ENCODE data around the gene CILP. TPM values are rescaled to one million over a fixed set of nuclear protein-coding genes. Genes with fewer than 3 reads are reported as not detected.

The CILP gene
- total and polyA plus RNA-seq, 4 donors = 0.87 to 1.2 (median 0.91) TPM

GRCh38 chr15:65212097-65212496 lies 824 bp upstream of the CILP start:
- 80% methylated on average over 5 of the region's 5 CpGs for WGBS (ENCODE audit: insufficient coverage)
- Histone ChIP-seq H3K27ac (ENCODE audit: low read depth, low read length) (no peak overlapping the region), H3K9me3 (ENCODE audit: control insufficient read depth, insufficient read depth, low read length) (no peaks in the 10 kb centered on the region), H3K27me3 (ENCODE audit: control insufficient read depth, insufficient read depth, low read length) (no peaks in the 10 kb centered on the region), H3K4me1 (ENCODE audit: control insufficient read depth, insufficient read depth, low read length) (peaks cover 33% of the 10 kb centered on the region), H3K4me3 (ENCODE audit: low read depth, low read length) (no peak overlapping the region), H3K36me3 (ENCODE audit: control insufficient read depth, insufficient read depth, low read length) (no peaks in the 10 kb centered on the region)
- no peak for DNase-seq (ENCODE audit: low read depth in 4 of 6, low spot score in 6 of 6)

GRCh38 chr15:65211482-65211982 lies 259 bp upstream of the CILP start:
- H3K27me3 ChIP-seq (ENCODE audit: control insufficient read depth, insufficient read depth, low read length) = no peaks in the 10 kb centered on the region
- H3K9me3 ChIP-seq (ENCODE audit: control insufficient read depth, insufficient read depth, low read length) = no peaks in the 10 kb centered on the region
- H3K27ac ChIP-seq (ENCODE audit: low read depth, low read length) = no peak overlapping the region
- H3K4me1 ChIP-seq (ENCODE audit: control insufficient read depth, insufficient read depth, low read length) = peaks cover 36% of the 10 kb centered on the region
- 44% methylated on average over 5 of the region's 6 CpGs for WGBS (ENCODE audit: insufficient coverage)
- peak in 2 of 6 donors; percentile 62 to 70 for DNase-seq (ENCODE audit: low read depth in 4 of 6, low spot score in 6 of 6)
- H3K36me3 ChIP-seq (ENCODE audit: control insufficient read depth, insufficient read depth, low read length) = no peaks in the 10 kb centered on the region
- H3K4me3 ChIP-seq (ENCODE audit: low read depth, low read length) = no peak overlapping the region

GRCh38 chr15:65209701-65210643 lies 1.3 kb downstream of the CILP start:
- no peak overlapping the region for H3K4me3 ChIP-seq (ENCODE audit: low read depth, low read length)
- DNase-seq (ENCODE audit: low read depth in 4 of 6, low spot score in 6 of 6) = no peak
- H3K9me3 ChIP-seq (ENCODE audit: control insufficient read depth, insufficient read depth, low read length) = no peaks in the 10 kb centered on the region
- 82% methylated on average over 14 of the region's 17 CpGs for WGBS (ENCODE audit: insufficient coverage)
- H3K27me3 ChIP-seq (ENCODE audit: control insufficient read depth, insufficient read depth, low read length) = no peaks in the 10 kb centered on the region
- H3K4me1 ChIP-seq (ENCODE audit: control insufficient read depth, insufficient read depth, low read length) = peaks cover 36% of the 10 kb centered on the region
- no peaks in the 10 kb centered on the region for H3K36me3 ChIP-seq (ENCODE audit: control insufficient read depth, insufficient read depth, low read length)
- no peak overlapping the region for H3K27ac ChIP-seq (ENCODE audit: low read depth, low read length)

- Histone ChIP-seq H3K27me3 (ENCODE audit: control insufficient read depth, insufficient read depth, low read length) (no peaks in the 10 kb centered on the region), H3K36me3 (ENCODE audit: control insufficient read depth, insufficient read depth, low read length) (no peaks in the 10 kb centered on the region), H3K4me1 (ENCODE audit: control insufficient read depth, insufficient read depth, low read length) (peaks cover 36% of the 10 kb centered on the region), H3K27ac (ENCODE audit: low read depth, low read length) (no peak overlapping the region), H3K4me3 (ENCODE audit: low read depth, low read length) (no peak overlapping the region), H3K9me3 (ENCODE audit: control insufficient read depth, insufficient read depth, low read length) (no peaks in the 10 kb centered on the region)
- DNase-seq (ENCODE audit: low read depth in 4 of 6, low spot score in 6 of 6) = peak in 2 of 6 donors; percentile 63 to 66
- WGBS (ENCODE audit: insufficient coverage) = no CpG with 5 or more reads among the region's 2 CpGs
Measured at GRCh38 chr15:65208647-65209046, 2.6 kb downstream of the CILP start.

- Histone ChIP-seq H3K27ac (ENCODE audit: low read depth, low read length) (no peak overlapping the region), H3K36me3 (ENCODE audit: control insufficient read depth, insufficient read depth, low read length) (no peaks in the 10 kb centered on the region), H3K4me1 (ENCODE audit: control insufficient read depth, insufficient read depth, low read length) (peaks cover 36% of the 10 kb centered on the region), H3K9me3 (ENCODE audit: control insufficient read depth, insufficient read depth, low read length) (no peaks in the 10 kb centered on the region), H3K4me3 (ENCODE audit: low read depth, low read length) (no peak overlapping the region), H3K27me3 (ENCODE audit: control insufficient read depth, insufficient read depth, low read length) (no peaks in the 10 kb centered on the region)
- WGBS (ENCODE audit: insufficient coverage) = 49% methylated on average over 6 of the region's 6 CpGs
- no peak for DNase-seq (ENCODE audit: low read depth in 4 of 6, low spot score in 6 of 6)
Measured at GRCh38 chr15:65207280-65207840, 3.9 kb downstream of the CILP start.

- WGBS (ENCODE audit: insufficient coverage) = 91% methylated on average over 20 of the region's 20 CpGs
- H3K4me3 ChIP-seq (ENCODE audit: low read depth, low read length) = no peak overlapping the region
Measured at GRCh38 chr15:65206750-65207149, 4.5 kb downstream of the CILP start.

GRCh38 chr15:65204931-65205660 lies 6.2 kb downstream of the CILP start:
- 92% methylated on average over 10 of the region's 12 CpGs for WGBS (ENCODE audit: insufficient coverage)
- H3K4me1 ChIP-seq (ENCODE audit: control insufficient read depth, insufficient read depth, low read length) = peaks cover 16% of the 10 kb centered on the region
- H3K9me3 ChIP-seq (ENCODE audit: control insufficient read depth, insufficient read depth, low read length) = no peaks in the 10 kb centered on the region
- no peak for DNase-seq (ENCODE audit: low read depth in 4 of 6, low spot score in 6 of 6)
- H3K4me3 ChIP-seq (ENCODE audit: low read depth, low read length) = no peak overlapping the region
- no peak overlapping the region for H3K27ac ChIP-seq (ENCODE audit: low read depth, low read length)
- H3K27me3 ChIP-seq (ENCODE audit: control insufficient read depth, insufficient read depth, low read length) = no peaks in the 10 kb centered on the region
- H3K36me3 ChIP-seq (ENCODE audit: control insufficient read depth, insufficient read depth, low read length) = no peaks in the 10 kb centered on the region

More at GRCh38 chr15:65206750-65207149, 4.5 kb downstream of the CILP start:
- no peaks in the 10 kb centered on the region for H3K9me3 ChIP-seq (ENCODE audit: control insufficient read depth, insufficient read depth, low read length)
- H3K27ac ChIP-seq (ENCODE audit: low read depth, low read length) = no peak overlapping the region
- H3K4me1 ChIP-seq (ENCODE audit: control insufficient read depth, insufficient read depth, low read length) = peaks cover 32% of the 10 kb centered on the region
- no peak for DNase-seq (ENCODE audit: low read depth in 4 of 6, low spot score in 6 of 6)
- no peaks in the 10 kb centered on the region for H3K27me3 ChIP-seq (ENCODE audit: control insufficient read depth, insufficient read depth, low read length)
- H3K36me3 ChIP-seq (ENCODE audit: control insufficient read depth, insufficient read depth, low read length) = no peaks in the 10 kb centered on the region

- WGBS (ENCODE audit: insufficient coverage) = 89% methylated on average over 5 of the region's 6 CpGs
- no peaks in the 10 kb centered on the region for H3K27me3 ChIP-seq (ENCODE audit: control insufficient read depth, insufficient read depth, low read length)
- no peaks in the 10 kb centered on the region for H3K9me3 ChIP-seq (ENCODE audit: control insufficient read depth, insufficient read depth, low read length)
- H3K36me3 ChIP-seq (ENCODE audit: control insufficient read depth, insufficient read depth, low read length) = no peaks in the 10 kb centered on the region
- no peak for DNase-seq (ENCODE audit: low read depth in 4 of 6, low spot score in 6 of 6)
- H3K27ac ChIP-seq (ENCODE audit: low read depth, low read length) = no peak overlapping the region
- peaks cover 16% of the 10 kb centered on the region for H3K4me1 ChIP-seq (ENCODE audit: control insufficient read depth, insufficient read depth, low read length)
- H3K4me3 ChIP-seq (ENCODE audit: low read depth, low read length) = no peak overlapping the region
Measured at GRCh38 chr15:65204236-65204930, 6.9 kb downstream of the CILP start.

- Histone ChIP-seq H3K4me3 (ENCODE audit: low read depth, low read length) (no peak overlapping the region), H3K36me3 (ENCODE audit: control insufficient read depth, insufficient read depth, low read length) (no peaks in the 10 kb centered on the region), H3K4me1 (ENCODE audit: control insufficient read depth, insufficient read depth, low read length) (peaks cover 1% of the 10 kb centered on the region), H3K27ac (ENCODE audit: low read depth, low read length) (no peak overlapping the region), H3K27me3 (ENCODE audit: control insufficient read depth, insufficient read depth, low read length) (no peaks in the 10 kb centered on the region), H3K9me3 (ENCODE audit: control insufficient read depth, insufficient read depth, low read length) (no peaks in the 10 kb centered on the region)
- no CpG with 5 or more reads among the region's 1 CpG for WGBS (ENCODE audit: insufficient coverage)
- no peak for DNase-seq (ENCODE audit: low read depth in 4 of 6, low spot score in 6 of 6)
Measured at GRCh38 chr15:65201918-65202317, 9.4 kb downstream of the CILP start.
